ENCODE measurements around the gene KANTR.

DNA sequence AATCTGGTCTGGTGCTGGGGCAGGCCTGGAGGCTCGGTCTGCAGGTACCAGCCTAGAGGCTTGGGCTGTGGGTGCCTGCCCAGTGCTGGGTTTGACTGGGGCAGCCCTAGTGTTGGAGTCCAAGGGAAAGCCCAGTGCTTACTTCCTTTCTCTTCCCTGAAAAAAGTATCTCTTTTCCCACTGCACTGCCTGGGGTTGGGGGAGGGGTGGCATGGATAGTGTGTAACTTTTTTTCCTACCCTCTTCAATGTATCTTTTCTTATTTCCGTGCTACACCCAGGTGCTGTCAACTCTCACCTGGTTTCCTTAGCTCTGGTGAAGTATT, 21.6 kb downstream of the KANTR start:
- TF ChIP-seq POLR2AphosphoS5 (IDR thresholded peaks at IDR 0.05; ENCODE audit: low read depth): no peak
- no peak for TF ChIP-seq STAT1 (IDR thresholded peaks at IDR 0.05; ENCODE audit: unreplicated experiment)
- TF ChIP-seq, protein P1, sequence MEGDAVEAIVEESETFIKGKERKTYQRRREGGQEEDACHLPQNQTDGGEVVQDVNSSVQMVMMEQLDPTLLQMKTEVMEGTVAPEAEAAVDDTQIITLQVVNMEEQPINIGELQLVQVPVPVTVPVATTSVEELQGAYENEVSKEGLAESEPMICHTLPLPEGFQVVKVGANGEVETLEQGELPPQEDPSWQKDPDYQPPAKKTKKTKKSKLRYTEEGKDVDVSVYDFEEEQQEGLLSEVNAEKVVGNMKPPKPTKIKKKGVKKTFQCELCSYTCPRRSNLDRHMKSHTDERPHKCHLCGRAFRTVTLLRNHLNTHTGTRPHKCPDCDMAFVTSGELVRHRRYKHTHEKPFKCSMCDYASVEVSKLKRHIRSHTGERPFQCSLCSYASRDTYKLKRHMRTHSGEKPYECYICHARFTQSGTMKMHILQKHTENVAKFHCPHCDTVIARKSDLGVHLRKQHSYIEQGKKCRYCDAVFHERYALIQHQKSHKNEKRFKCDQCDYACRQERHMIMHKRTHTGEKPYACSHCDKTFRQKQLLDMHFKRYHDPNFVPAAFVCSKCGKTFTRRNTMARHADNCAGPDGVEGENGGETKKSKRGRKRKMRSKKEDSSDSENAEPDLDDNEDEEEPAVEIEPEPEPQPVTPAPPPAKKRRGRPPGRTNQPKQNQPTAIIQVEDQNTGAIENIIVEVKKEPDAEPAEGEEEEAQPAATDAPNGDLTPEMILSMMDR (conservative IDR thresholded peaks at IDR 0.05; ENCODE audit: low read depth in 2 of 2): no peak
- TF ChIP-seq EZH2 (IDR thresholded peaks at IDR 0.05; ENCODE audit: low read depth, unreplicated experiment): no peak
- no peak for TF ChIP-seq REST (IDR thresholded peaks at IDR 0.05; ENCODE audit: unreplicated experiment)
- no peak for TF ChIP-seq JUNB (IDR thresholded peaks at IDR 0.05; ENCODE audit: unreplicated experiment)
- TF ChIP-seq, protein P2, sequence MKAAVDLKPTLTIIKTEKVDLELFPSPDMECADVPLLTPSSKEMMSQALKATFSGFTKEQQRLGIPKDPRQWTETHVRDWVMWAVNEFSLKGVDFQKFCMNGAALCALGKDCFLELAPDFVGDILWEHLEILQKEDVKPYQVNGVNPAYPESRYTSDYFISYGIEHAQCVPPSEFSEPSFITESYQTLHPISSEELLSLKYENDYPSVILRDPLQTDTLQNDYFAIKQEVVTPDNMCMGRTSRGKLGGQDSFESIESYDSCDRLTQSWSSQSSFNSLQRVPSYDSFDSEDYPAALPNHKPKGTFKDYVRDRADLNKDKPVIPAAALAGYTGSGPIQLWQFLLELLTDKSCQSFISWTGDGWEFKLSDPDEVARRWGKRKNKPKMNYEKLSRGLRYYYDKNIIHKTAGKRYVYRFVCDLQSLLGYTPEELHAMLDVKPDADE (IDR thresholded peaks at IDR 0.05): no peak
- no peak for TF ChIP-seq EZH2phosphoT487 (IDR thresholded peaks at IDR 0.05; ENCODE audit: unreplicated experiment)
- no peak for TF ChIP-seq CREB1 (CRISPR knock-in tag; IDR thresholded peaks at IDR 0.05; ENCODE audit: low read depth)
- TF ChIP-seq ZNF462 (CRISPR knock-in tag; IDR thresholded peaks at IDR 0.05): no peak
- TF ChIP-seq ZNF114 (CRISPR knock-in tag; IDR thresholded peaks at IDR 0.05): no peak
- no peak for TF ChIP-seq NANOG (IDR thresholded peaks at IDR 0.05; ENCODE audit: borderline replicate concordance)
- TF ChIP-seq ZNF331 (CRISPR knock-in tag; IDR thresholded peaks at IDR 0.05; ENCODE audit: low read depth): no peak
